Right lobe of liver (tissue), 6 donors: ENCODE measurements around the gene EYA3. TPM values are rescaled to one million over a fixed set of nuclear protein-coding genes. Genes with fewer than 3 reads are reported as not detected.

Experiments used
- ATAC-seq, 4 donors: fragments of 200-7000 bp; cut with Tn5 transposase; one replicate each; pipeline ENCODE4 v1.9.1; 2020; ENCODE audit warnings: mild to moderate bottlenecking in 4 of 4, moderate library complexity in 4 of 4
- DNase-seq, 3 donors: peaks; one replicate each; pipeline ENCODE4 v3.0.0-alpha.2; 2020
- H3K27ac ChIP-seq, 3 donors: fragments of 200-600 bp; one replicate each; pipeline ENCODE4 v1.8.0; 2022
- H3K27me3 ChIP-seq, 2 donors: fragments of 200-600 bp; one replicate each; pipeline ENCODE4 v1.8.0; 2022
- H3K36me3 ChIP-seq, 4 donors: fragments of 200-600 bp; sonication (generic) in 1 of 4; one replicate each; pipeline versions ENCODE4 v1.5.1 to v1.8.0; 2017 to 2022; ENCODE audit warnings: control low read depth in 1 of 4
- H3K4me1 ChIP-seq, 4 donors: fragments of 200-600 bp; sonication (generic) in 1 of 4; one replicate each; pipeline versions ENCODE4 v1.5.1 to v1.8.0; 2017 to 2022; ENCODE audit warnings: control low read depth in 1 of 4
- H3K4me3 ChIP-seq, 3 donors: fragments of 200-600 bp; one replicate each; pipeline ENCODE4 v1.8.0; 2022
- H3K9me3 ChIP-seq, 4 donors: fragments of 200-600 bp; sonication (generic) in 1 of 4; one replicate each; pipeline versions ENCODE4 v1.5.1 to v1.8.0; 2017 to 2022; ENCODE audit warnings: control low read depth in 1 of 4
- CTCF ChIP-seq, 4 donors: fragments of 200-600 bp in 3 of 4; fragments of 450-650 bp in 1 of 4; IDR thresholded peaks; one replicate each; pipeline versions ENCODE4 v1.5.1 to v1.8.0; 2016 to 2022; ENCODE audit warnings: antibody characterized with exemption in 4 of 4, mild to moderate bottlenecking in 2 of 4
- POLR2A ChIP-seq: fragments of 450-650 bp; IDR thresholded peaks from one replicate; pipeline ENCODE4 v1.6.1; 2017; ENCODE audit warnings: antibody characterized with exemption, mild to moderate bottlenecking
- WGBS: methylation state at CpG from one replicate; pipeline ENCODE4 v1.1.6; 2018; ENCODE audit warnings: low coverage, low lambda C conversion rate; ENCODE audit not compliant: insufficient coverage; ENCODE audit errors: missing lambda C conversion rate; 5-methylcytosine and 5-hydroxymethylcytosine counted together
- intact Hi-C, 2 donors: fragments of 100-400 bp; cut with DNase I; formaldehyde crosslinking; loops; one replicate each; pipeline versions ENCODE4 v1.11.2 to v1.14.1; 2022
- total RNA-seq, 6 experiments: library from RNA; depleted of rRNA in 2 of 6; stranded (reverse); fragments of >200 nt in 2 of 6; fragmentation: NEBNext Ultra II Directional in 3 of 6; extraction: Animal tissue kit (Norgen Biotek cat#: 25700) in 3 of 6; gene quantifications; one replicate each; pipeline versions ENCODE4 v1.1.0 to v1.2.4, GENCODE V29; 2016 to 2023
- donor health status: DM: no; HTN: yes; CAD: no.
- donor health status: DM: no; HTN: no; CAD: no.
- donor health status: DM: no; HTN: no; CAD: no.
- donor health status: DM: no; HTN: yes; CAD: no.
- donor health status: DM: no; HTN: yes; CAD: no.

Gene EYA3
- total RNA-seq, 6 experiments from 2014 or later: 6.6 to 10.2 (median 7.3) TPM

GRCh38 chr1:28045777-28046176 is 42.6 kb downstream of the EYA3 start:
- peaks cover 0 to 9% (median 0%) of the 10 kb centered on the region in 4 donors for H3K36me3 ChIP-seq
- no peaks in the 10 kb centered on the region for H3K9me3 ChIP-seq
- 82% methylated on average over 1 of the region's 1 CpG for WGBS
- no peak for TF ChIP-seq CTCF (IDR thresholded peaks at IDR 0.05)
- TF ChIP-seq POLR2A: no peak
- intact Hi-C loops: no loop called here
- ATAC-seq (no peak), DNase-seq (no peak)
- H3K27ac ChIP-seq: no peak overlapping the region
- peaks cover 0 to under 1% (median under 1%) of the 10 kb centered on the region in 4 donors for H3K4me1 ChIP-seq
- H3K4me3 ChIP-seq: no peak overlapping the region
- H3K27me3 ChIP-seq: no peaks in the 10 kb centered on the region

- ATAC-seq (no peak), DNase-seq (no peak)
- H3K4me3 ChIP-seq: no peak overlapping the region
- no peaks in the 10 kb centered on the region for H3K4me1 ChIP-seq
- no peaks in the 10 kb centered on the region for H3K27me3 ChIP-seq
- intact Hi-C loops: no loop called here
- TF ChIP-seq CTCF (IDR thresholded peaks at IDR 0.05): no peak
- H3K36me3 ChIP-seq: peaks cover 0 to 9% (median 3%) of the 10 kb centered on the region in 4 donors
- no peak overlapping the region for H3K27ac ChIP-seq
- 100% methylated on average over 1 of the region's 1 CpG for WGBS
- no peaks in the 10 kb centered on the region for H3K9me3 ChIP-seq
These were observed 44.0 kb downstream of the EYA3 start for GRCh38 chr1:28044399-28044798.

GRCh38 chr1:28039341-28039740 is 49.1 kb downstream of the EYA3 start:
- Histone ChIP-seq H3K4me3 (no peak overlapping the region), H3K27me3 (no peaks in the 10 kb centered on the region), H3K4me1 (no peaks in the 10 kb centered on the region), H3K27ac (no peak overlapping the region), H3K9me3 (no peaks in the 10 kb centered on the region), H3K36me3 (peaks cover 0 to 7% (median 3%) of the 10 kb centered on the region in 4 donors)
- ATAC-seq (no peak), DNase-seq (no peak)
- intact Hi-C loops: no loop called here
- no peak for TF ChIP-seq CTCF (IDR thresholded peaks at IDR 0.05)
- TF ChIP-seq POLR2A: no peak
- 80% methylated on average over 2 of the region's 2 CpGs for WGBS

- Histone ChIP-seq H3K27ac (no peak overlapping the region), H3K4me3 (no peak overlapping the region), H3K4me1 (no peaks in the 10 kb centered on the region), H3K9me3 (no peaks in the 10 kb centered on the region), H3K27me3 (no peaks in the 10 kb centered on the region), H3K36me3 (peaks cover 0 to 7% (median 3%) of the 10 kb centered on the region in 4 donors)
- WGBS: 97% methylated on average over 4 of the region's 8 CpGs
- intact Hi-C loops: no loop called here
- no peak for DNase-seq
- TF ChIP-seq CTCF (IDR thresholded peaks at IDR 0.05) (no peak), POLR2A (no peak)
- no peak for ATAC-seq
These were observed 50.5 kb downstream of the EYA3 start for GRCh38 chr1:28037946-28038345.

GRCh38 chr1:28037206-28037605 is 51.2 kb downstream of the EYA3 start:
- ATAC-seq: no peak
- H3K4me3 ChIP-seq: no peak overlapping the region
- no peaks in the 10 kb centered on the region for H3K4me1 ChIP-seq
- intact Hi-C loops: no loop called here
- peaks cover 0 to 7% (median 3%) of the 10 kb centered on the region in 4 donors for H3K36me3 ChIP-seq
- DNase-seq: no peak
- TF ChIP-seq CTCF (IDR thresholded peaks at IDR 0.05): no peak
- TF ChIP-seq POLR2A: no peak
- H3K9me3 ChIP-seq: no peaks in the 10 kb centered on the region
- no peak overlapping the region for H3K27ac ChIP-seq
- no peaks in the 10 kb centered on the region for H3K27me3 ChIP-seq
